A549 (cell line): ENCODE data around the gene SDC1. TPM values are rescaled to one million over a fixed set of nuclear protein-coding genes. Genes with fewer than 3 reads are reported as not detected.

Experiments used
- ATAC-seq, 2 experiments: fragments of 200-7000 bp in 1 of 2; fragments of >200 bp in 1 of 2; cut with Nextera tagmentation in 1 of 2; cut with Tn5 transposase in 1 of 2; 3 replicates each; pipeline versions ENCODE4 v1.8.0 to v1.9.1; 2018 to 2020; ENCODE audit warnings: mild to moderate bottlenecking in 1 of 2, moderate library complexity in 1 of 2
- CTCF ChIA-PET: fragments of 300-600 bp; sonication (Branson Sonifier 250); formaldehyde crosslinking; extraction: SDS; loops from one replicate; lab custom pipeline; 2021; ENCODE audit warnings: antibody characterized with exemption, inconsistent platforms; lab: Yijun Ruan, JAX
- POLR2A ChIA-PET: fragments of 350-600 bp; formaldehyde crosslinking; extraction: SDS; loops from one replicate; lab custom pipeline; 2021; ENCODE audit warnings: antibody characterized with exemption, inconsistent platforms; lab: Yijun Ruan, JAX
- DNase-seq, 2 experiments: peaks; one replicate each; pipeline versions ENCODE4 v3.0.0 to v3.0.0-alpha.2; 2011 to 2016; ENCODE audit warnings: low read depth in 1 of 2, low spot score in 1 of 2
- FAIRE-seq: peaks from 2 replicates; lab custom pipeline; 2011; peaks lifted over from hg19 to GRCh38; lab: Jason Lieb, UNC
- H3K27ac ChIP-seq, 2 experiments: fragments of >200 bp; sonication (Bioruptor Twin); formaldehyde crosslinking; 3 replicates each; pipeline ENCODE4 v1.5.1; 2016 to 2017
- H3K4me1 ChIP-seq: fragments of >200 bp; sonication (Bioruptor Twin); formaldehyde crosslinking; 3 replicates; pipeline ENCODE4 v1.6.1; 2016
- H3K4me2 ChIP-seq: fragments of >200 bp; sonication (Bioruptor Twin); formaldehyde crosslinking; 3 replicates; pipeline ENCODE4 v1.6.1; 2016
- H3K4me3 ChIP-seq: fragments of >200 bp; sonication (Bioruptor Twin); formaldehyde crosslinking; 3 replicates; pipeline ENCODE4 v1.5.1; 2016
- H3K9me3 ChIP-seq: fragments of >200 bp; sonication (Bioruptor Twin); formaldehyde crosslinking; 3 replicates; pipeline ENCODE4 v1.6.1; 2016
- CBX2 ChIP-seq: fragments of 200-600 bp; sonication (generic); IDR thresholded peaks from 2 replicates; pipeline ENCODE4 v1.6.1; 2016; ENCODE audit warnings: low read depth, mild to moderate bottlenecking, borderline replicate concordance
- CBX8 ChIP-seq: fragments of 200-600 bp; sonication (generic); IDR thresholded peaks from 2 replicates; pipeline ENCODE4 v1.6.1; 2016
- CHD2 ChIP-seq: fragments of 150-350 bp; IDR thresholded peaks from 2 replicates; pipeline ENCODE4 v1.6.1; 2014; ENCODE audit warnings: low read length; ENCODE audit not compliant: partially characterized antibody
- CHD4 ChIP-seq: fragments of 200-600 bp; sonication (generic); IDR thresholded peaks from 2 replicates; pipeline ENCODE4 v1.6.1; 2016; ENCODE audit warnings: antibody characterized with exemption, mild to moderate bottlenecking, borderline replicate concordance
- EHMT2 ChIP-seq: fragments of 200-600 bp; sonication (generic); IDR thresholded peaks from 2 replicates; pipeline ENCODE4 v1.6.1; 2016; ENCODE audit warnings: antibody characterized with exemption, low read depth, mild to moderate bottlenecking, moderate library complexity
- EP300 ChIP-seq, 2 experiments: fragments of >200 bp; sonication (Bioruptor Twin); formaldehyde crosslinking; IDR thresholded peaks; 2 replicates in 1 of 2; 3 replicates in 1 of 2; pipeline ENCODE4 v1.6.1; 2016 to 2017
- FOSL2 ChIP-seq, 2 experiments: fragments of 450-650 bp in 1 of 2; fragments of >200 bp in 1 of 2; sonication (Bioruptor Twin) in 1 of 2; formaldehyde crosslinking; IDR thresholded peaks; 2 replicates each; pipeline versions ENCODE4 v1.5.0 to v1.6.1; 2016 to 2020; ENCODE audit warnings: mild to moderate bottlenecking in 1 of 2, moderate library complexity in 1 of 2
- FOXS1 ChIP-seq: fragments of 250-450 bp; sonication (Bioruptor Pico); IDR thresholded peaks from 2 replicates; pipeline ENCODE4 v1.5.0; 2020; ENCODE audit warnings: mild to moderate bottlenecking, moderate library complexity
- MYC ChIP-seq: IDR thresholded peaks from 2 replicates; pipeline ENCODE4 v1.6.1; 2012; ENCODE audit warnings: mild to moderate bottlenecking, inconsistent platforms, low read length, improper control_type of control experiment, borderline replicate concordance
- PHF8 ChIP-seq: fragments of 200-600 bp; sonication (generic); IDR thresholded peaks from 2 replicates; pipeline ENCODE4 v1.6.1; 2016; ENCODE audit warnings: low read depth, mild to moderate bottlenecking, antibody characterized with exemption, moderate library complexity, borderline replicate concordance
- POLR2AphosphoS2 ChIP-seq: conservative IDR thresholded peaks from 2 replicates; pipeline ENCODE4 v1.6.1; 2012; ENCODE audit warnings: low read length, improper control_type of control experiment, inconsistent platforms
- RAD21 ChIP-seq, 2 experiments: fragments of >200 bp in 1 of 2; sonication (Bioruptor Twin) in 1 of 2; formaldehyde crosslinking in 1 of 2; IDR thresholded peaks in 1 of 2; conservative IDR thresholded peaks in 1 of 2; 2 replicates in 1 of 2; 3 replicates in 1 of 2; pipeline ENCODE4 v1.6.1; 2012 to 2018; ENCODE audit warnings: inconsistent platforms in 1 of 2
- RFX5 ChIP-seq: fragments of 450-650 bp; IDR thresholded peaks from 2 replicates; pipeline ENCODE4 v1.7.1; 2014; ENCODE audit warnings: antibody characterized with exemption, mild to moderate bottlenecking, moderate library complexity
- SMC3 ChIP-seq: fragments of >200 bp; sonication (Bioruptor Twin); formaldehyde crosslinking; IDR thresholded peaks from 3 replicates; pipeline ENCODE4 v1.6.1; 2018; ENCODE audit warnings: inconsistent platforms
- TFCP2L1 ChIP-seq: fragments of 250-450 bp; sonication (Bioruptor Pico); IDR thresholded peaks from 2 replicates; pipeline ENCODE4 v1.5.0; 2021; ENCODE audit warnings: mild to moderate bottlenecking
- ZC3H11A ChIP-seq: fragments of 450-650 bp; IDR thresholded peaks from 2 replicates; pipeline ENCODE4 v1.6.1; 2014; ENCODE audit warnings: antibody characterized with exemption, mild to moderate bottlenecking
- ZNF302 ChIP-seq: fragments of 250-450 bp; sonication (Bioruptor Pico); IDR thresholded peaks from 2 replicates; pipeline ENCODE4 v1.9.0; 2021; ENCODE audit warnings: inconsistent platforms, mild to moderate bottlenecking, moderate library complexity
- WGBS: methylation state at CpG from one replicate; pipeline ENCODE4 v1.1.6; 2017; ENCODE audit errors: missing lambda C conversion rate; 5-methylcytosine and 5-hydroxymethylcytosine counted together
- polyA plus RNA-seq, 4 experiments: library from polyadenylated mRNA; depleted of rRNA in 3 of 4; stranded (reverse); fragments of >200 nt; fragmentation: RNase III in 1 of 4; extraction: RNeasy Plus Mini Kit Qiagen cat#74134 plus additional on column Dnase treatment in 1 of 4; gene quantifications; 2 replicates in 3 of 4; 3 replicates in 1 of 4; pipeline ENCODE4 v1.2.3, GENCODE V29; 2011 to 2017
- TF ChIP-seq, protein P1 (sequence below): fragments of 250-450 bp; sonication (Bioruptor Pico); IDR thresholded peaks from 2 replicates; pipeline ENCODE4 v1.5.0; 2021; ENCODE audit warnings: mild to moderate bottlenecking, moderate library complexity, borderline replicate concordance
- TF ChIP-seq, protein P2 (sequence below): IDR thresholded peaks from 2 replicates; pipeline ENCODE4 v1.6.1; 2012; ENCODE audit warnings: low read depth, borderline replicate concordance
- TF ChIP-seq, protein P3 (sequence below): fragments of 150-350 bp; IDR thresholded peaks from 2 replicates; pipeline ENCODE4 v1.6.1; 2014; ENCODE audit warnings: low read depth, mild to moderate bottlenecking, low read length
- TF ChIP-seq, protein P4 (sequence below): IDR thresholded peaks from 2 replicates; pipeline ENCODE4 v1.6.1; 2012
- TF ChIP-seq, protein P5 (sequence below): fragments of >200 bp; sonication (Bioruptor Twin); formaldehyde crosslinking; IDR thresholded peaks from 2 replicates; pipeline ENCODE4 v1.6.1; 2016
- TF ChIP-seq, protein P6 (sequence below): fragments of 450-650 bp; IDR thresholded peaks from 2 replicates; pipeline ENCODE4 v1.6.1; 2014; ENCODE audit warnings: antibody characterized with exemption
- TF ChIP-seq, protein P7 (sequence below): fragments of >200 bp; sonication (Bioruptor Twin); formaldehyde crosslinking; IDR thresholded peaks from 3 replicates; pipeline ENCODE4 v1.5.1; 2016

Gene SDC1
- polyA plus RNA-seq, 2 of the 4 experiments (the other 2 are of a cell fraction), result 116 to 171 TPM

DNA sequence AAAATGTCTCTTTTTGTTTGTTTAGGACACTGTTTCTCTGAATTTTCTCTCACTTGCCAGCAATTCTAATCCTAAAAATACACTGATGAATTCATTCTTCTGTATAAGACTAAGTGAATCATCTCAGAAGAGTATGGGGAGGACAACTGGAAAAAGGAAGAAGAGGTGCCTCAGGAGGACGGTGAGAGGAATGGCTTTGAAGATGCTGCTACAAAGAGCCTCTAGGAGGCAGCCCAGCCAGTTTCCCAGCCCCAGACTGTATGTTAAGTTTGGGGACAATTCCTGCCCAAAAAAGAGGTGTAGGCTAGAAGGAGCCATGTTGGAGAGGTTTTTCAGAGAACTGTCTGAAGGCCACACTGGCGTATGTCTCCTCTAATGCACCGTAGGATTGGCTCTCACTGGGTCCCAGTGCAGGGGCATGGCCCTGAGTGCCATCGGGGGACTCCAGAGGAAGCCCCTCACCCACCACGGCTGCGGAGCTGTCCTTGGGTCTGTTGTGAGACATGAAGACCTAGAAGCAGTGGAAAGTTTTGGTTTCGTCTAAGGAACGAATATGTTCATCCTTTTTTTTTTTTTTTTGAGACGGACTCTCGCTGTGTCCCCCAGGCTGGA, 3.1 kb upstream of the SDC1 start:
- Histone ChIP-seq H3K4me3 (no peak overlapping the region), H3K27ac (no peak overlapping the region), H3K4me2 (no peak overlapping the region), H3K9me3 (no peaks in the 10 kb centered on the region), H3K4me1 (peaks cover 24% of the 10 kb centered on the region)
- ATAC-seq, result no peak
- POLR2A ChIA-PET, result no interaction called here
- no peak for FAIRE-seq
- 91% methylated on average over 10 of the region's 10 CpGs for WGBS
- CTCF ChIA-PET, result interaction anchor here (0.6 to 1.4 kb wide), 2 partner anchors 25 to 124 kb away, joined by 3 read pairs; no protein-coding TSS in a partner anchor
- DNase-seq, result no peak
- TF ChIP-seq ZC3H11A (no peak), RAD21 (conservative IDR thresholded peaks at IDR 0.05 in 1 of 2, IDR thresholded peaks at IDR 0.05 in 1 of 2) (no peak), FOXS1 (CRISPR knock-in tag) (no peak), ZNF302 (CRISPR knock-in tag) (no peak), RFX5 (no peak), EHMT2 (no peak), TFCP2L1 (CRISPR knock-in tag) (no peak), CHD4 (no peak), CHD2 (no peak), CBX8 (no peak), SMC3 (no peak), EP300 (IDR thresholded peaks at IDR 0.05) (no peak)
- TF ChIP-seq, protein P1, sequence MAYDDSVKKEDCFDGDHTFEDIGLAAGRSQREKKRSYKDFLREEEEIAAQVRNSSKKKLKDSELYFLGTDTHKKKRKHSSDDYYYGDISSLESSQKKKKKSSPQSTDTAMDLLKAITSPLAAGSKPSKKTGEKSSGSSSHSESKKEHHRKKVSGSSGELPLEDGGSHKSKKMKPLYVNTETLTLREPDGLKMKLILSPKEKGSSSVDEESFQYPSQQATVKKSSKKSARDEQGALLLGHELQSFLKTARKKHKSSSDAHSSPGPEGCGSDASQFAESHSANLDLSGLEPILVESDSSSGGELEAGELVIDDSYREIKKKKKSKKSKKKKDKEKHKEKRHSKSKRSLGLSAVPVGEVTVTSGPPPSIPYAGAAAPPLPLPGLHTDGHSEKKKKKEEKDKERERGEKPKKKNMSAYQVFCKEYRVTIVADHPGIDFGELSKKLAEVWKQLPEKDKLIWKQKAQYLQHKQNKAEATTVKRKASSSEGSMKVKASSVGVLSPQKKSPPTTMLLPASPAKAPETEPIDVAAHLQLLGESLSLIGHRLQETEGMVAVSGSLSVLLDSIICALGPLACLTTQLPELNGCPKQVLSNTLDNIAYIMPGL, result no peak
- TF ChIP-seq, protein P2, sequence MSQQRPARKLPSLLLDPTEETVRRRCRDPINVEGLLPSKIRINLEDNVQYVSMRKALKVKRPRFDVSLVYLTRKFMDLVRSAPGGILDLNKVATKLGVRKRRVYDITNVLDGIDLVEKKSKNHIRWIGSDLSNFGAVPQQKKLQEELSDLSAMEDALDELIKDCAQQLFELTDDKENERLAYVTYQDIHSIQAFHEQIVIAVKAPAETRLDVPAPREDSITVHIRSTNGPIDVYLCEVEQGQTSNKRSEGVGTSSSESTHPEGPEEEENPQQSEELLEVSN, result no peak
- TF ChIP-seq, protein P3, sequence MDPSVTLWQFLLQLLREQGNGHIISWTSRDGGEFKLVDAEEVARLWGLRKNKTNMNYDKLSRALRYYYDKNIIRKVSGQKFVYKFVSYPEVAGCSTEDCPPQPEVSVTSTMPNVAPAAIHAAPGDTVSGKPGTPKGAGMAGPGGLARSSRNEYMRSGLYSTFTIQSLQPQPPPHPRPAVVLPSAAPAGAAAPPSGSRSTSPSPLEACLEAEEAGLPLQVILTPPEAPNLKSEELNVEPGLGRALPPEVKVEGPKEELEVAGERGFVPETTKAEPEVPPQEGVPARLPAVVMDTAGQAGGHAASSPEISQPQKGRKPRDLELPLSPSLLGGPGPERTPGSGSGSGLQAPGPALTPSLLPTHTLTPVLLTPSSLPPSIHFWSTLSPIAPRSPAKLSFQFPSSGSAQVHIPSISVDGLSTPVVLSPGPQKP, result no peak
- TF ChIP-seq, protein P4, sequence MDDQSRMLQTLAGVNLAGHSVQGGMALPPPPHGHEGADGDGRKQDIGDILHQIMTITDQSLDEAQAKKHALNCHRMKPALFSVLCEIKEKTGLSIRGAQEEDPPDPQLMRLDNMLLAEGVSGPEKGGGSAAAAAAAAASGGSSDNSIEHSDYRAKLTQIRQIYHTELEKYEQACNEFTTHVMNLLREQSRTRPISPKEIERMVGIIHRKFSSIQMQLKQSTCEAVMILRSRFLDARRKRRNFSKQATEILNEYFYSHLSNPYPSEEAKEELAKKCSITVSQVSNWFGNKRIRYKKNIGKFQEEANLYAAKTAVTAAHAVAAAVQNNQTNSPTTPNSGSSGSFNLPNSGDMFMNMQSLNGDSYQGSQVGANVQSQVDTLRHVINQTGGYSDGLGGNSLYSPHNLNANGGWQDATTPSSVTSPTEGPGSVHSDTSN, result no peak
- TF ChIP-seq, protein P5, sequence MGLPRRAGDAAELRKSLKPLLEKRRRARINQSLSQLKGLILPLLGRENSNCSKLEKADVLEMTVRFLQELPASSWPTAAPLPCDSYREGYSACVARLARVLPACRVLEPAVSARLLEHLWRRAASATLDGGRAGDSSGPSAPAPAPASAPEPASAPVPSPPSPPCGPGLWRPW, result no peak

DNA sequence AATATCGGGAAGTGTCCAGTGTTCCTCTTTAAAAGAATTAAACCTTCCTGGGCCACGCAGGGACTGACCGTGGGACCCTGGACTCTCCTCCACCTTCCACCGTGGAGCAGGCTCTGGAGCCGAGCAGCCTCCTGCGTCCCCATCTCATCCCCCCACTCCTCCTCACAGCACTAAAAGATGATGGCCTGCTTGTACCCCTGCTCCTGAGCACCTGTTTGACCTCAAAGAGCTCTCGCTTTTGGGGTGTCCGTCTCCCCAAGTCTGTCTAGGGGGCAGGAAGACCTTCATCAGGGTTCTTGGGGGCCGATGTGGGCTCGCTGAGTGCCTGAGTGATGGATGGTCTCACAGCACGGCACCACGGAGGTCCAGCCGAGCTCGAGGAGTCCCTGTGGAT, 1.2 kb upstream of the SDC1 start:
- peak overlapping the region; percentile 80 for H3K4me2 ChIP-seq
- peak overlapping the region; percentile 96 to 97 for H3K27ac ChIP-seq
- 85% methylated on average over 14 of the region's 14 CpGs for WGBS
- DNase-seq (no peak), FAIRE-seq (no peak), ATAC-seq (no peak)
- POLR2A ChIA-PET, result interaction anchor here (1.1 to 1.2 kb wide), 2 partner anchors 93 to 221 kb away, joined by 3 read pairs; no protein-coding TSS in a partner anchor
- H3K4me3 ChIP-seq, result no peak overlapping the region; the same call in 2 of the 3 replicates
- TF ChIP-seq RAD21 (conservative IDR thresholded peaks at IDR 0.05 in 1 of 2, IDR thresholded peaks at IDR 0.05 in 1 of 2) (no peak), PHF8 (no peak), MYC (no peak), CBX2 (no peak), POLR2AphosphoS2 (no peak), FOSL2 (IDR thresholded peaks at IDR 0.05) (no peak), FOSL2 (CRISPR knock-in tag; IDR thresholded peaks at IDR 0.05) (no peak)
- TF ChIP-seq, protein P6, sequence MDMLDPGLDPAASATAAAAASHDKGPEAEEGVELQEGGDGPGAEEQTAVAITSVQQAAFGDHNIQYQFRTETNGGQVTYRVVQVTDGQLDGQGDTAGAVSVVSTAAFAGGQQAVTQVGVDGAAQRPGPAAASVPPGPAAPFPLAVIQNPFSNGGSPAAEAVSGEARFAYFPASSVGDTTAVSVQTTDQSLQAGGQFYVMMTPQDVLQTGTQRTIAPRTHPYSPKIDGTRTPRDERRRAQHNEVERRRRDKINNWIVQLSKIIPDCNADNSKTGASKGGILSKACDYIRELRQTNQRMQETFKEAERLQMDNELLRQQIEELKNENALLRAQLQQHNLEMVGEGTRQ, result no peak
- TF ChIP-seq, protein P7, sequence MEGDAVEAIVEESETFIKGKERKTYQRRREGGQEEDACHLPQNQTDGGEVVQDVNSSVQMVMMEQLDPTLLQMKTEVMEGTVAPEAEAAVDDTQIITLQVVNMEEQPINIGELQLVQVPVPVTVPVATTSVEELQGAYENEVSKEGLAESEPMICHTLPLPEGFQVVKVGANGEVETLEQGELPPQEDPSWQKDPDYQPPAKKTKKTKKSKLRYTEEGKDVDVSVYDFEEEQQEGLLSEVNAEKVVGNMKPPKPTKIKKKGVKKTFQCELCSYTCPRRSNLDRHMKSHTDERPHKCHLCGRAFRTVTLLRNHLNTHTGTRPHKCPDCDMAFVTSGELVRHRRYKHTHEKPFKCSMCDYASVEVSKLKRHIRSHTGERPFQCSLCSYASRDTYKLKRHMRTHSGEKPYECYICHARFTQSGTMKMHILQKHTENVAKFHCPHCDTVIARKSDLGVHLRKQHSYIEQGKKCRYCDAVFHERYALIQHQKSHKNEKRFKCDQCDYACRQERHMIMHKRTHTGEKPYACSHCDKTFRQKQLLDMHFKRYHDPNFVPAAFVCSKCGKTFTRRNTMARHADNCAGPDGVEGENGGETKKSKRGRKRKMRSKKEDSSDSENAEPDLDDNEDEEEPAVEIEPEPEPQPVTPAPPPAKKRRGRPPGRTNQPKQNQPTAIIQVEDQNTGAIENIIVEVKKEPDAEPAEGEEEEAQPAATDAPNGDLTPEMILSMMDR, result no peak
- no peaks in the 10 kb centered on the region for H3K9me3 ChIP-seq
- peaks cover 29% of the 10 kb centered on the region for H3K4me1 ChIP-seq
- CTCF ChIA-PET, result interaction anchor here (0.6 to 14.6 kb wide), 42 partner anchors 8 to 272 kb away, joined by 3 to 202 read pairs (median 10); no protein-coding TSS in a partner anchor
